ENCODE data around the gene MYO18B. TPM values are rescaled to one million over a fixed set of nuclear protein-coding genes. Genes with fewer than 3 reads are reported as not detected.

MYO18B gene
- total RNA-seq, 1 donor from 2014 or later, result not detected

- no peak overlapping the region for H3K4me3 Mint-ChIP-seq
- peaks cover 5% of the 10 kb centered on the region for H3K4me1 Mint-ChIP-seq
- no peak for DNase-seq (ENCODE audit: low read depth, low spot score)
- H3K9me3 Mint-ChIP-seq, result no peaks in the 10 kb centered on the region
- peaks cover 37% of the 10 kb centered on the region for H3K27me3 Mint-ChIP-seq (ENCODE audit: low read depth)
- no peak overlapping the region for H3K27ac Mint-ChIP-seq (ENCODE audit: unreplicated experiment)
- TF ChIP-seq, protein P1, sequence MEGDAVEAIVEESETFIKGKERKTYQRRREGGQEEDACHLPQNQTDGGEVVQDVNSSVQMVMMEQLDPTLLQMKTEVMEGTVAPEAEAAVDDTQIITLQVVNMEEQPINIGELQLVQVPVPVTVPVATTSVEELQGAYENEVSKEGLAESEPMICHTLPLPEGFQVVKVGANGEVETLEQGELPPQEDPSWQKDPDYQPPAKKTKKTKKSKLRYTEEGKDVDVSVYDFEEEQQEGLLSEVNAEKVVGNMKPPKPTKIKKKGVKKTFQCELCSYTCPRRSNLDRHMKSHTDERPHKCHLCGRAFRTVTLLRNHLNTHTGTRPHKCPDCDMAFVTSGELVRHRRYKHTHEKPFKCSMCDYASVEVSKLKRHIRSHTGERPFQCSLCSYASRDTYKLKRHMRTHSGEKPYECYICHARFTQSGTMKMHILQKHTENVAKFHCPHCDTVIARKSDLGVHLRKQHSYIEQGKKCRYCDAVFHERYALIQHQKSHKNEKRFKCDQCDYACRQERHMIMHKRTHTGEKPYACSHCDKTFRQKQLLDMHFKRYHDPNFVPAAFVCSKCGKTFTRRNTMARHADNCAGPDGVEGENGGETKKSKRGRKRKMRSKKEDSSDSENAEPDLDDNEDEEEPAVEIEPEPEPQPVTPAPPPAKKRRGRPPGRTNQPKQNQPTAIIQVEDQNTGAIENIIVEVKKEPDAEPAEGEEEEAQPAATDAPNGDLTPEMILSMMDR (conservative IDR thresholded peaks at IDR 0.05), result no peak
- no peaks in the 10 kb centered on the region for H3K36me3 Mint-ChIP-seq (ENCODE audit: low read depth)
Observed at GRCh38 chr22:25881210-25881755, 139.3 kb downstream of the MYO18B start.

- peaks cover 47% of the 10 kb centered on the region for H3K27me3 Mint-ChIP-seq (ENCODE audit: low read depth)
- no peaks in the 10 kb centered on the region for H3K36me3 Mint-ChIP-seq (ENCODE audit: low read depth)
- no peak for DNase-seq (ENCODE audit: low read depth, low spot score)
- H3K9me3 Mint-ChIP-seq, result no peaks in the 10 kb centered on the region
- H3K27ac Mint-ChIP-seq (ENCODE audit: unreplicated experiment), result no peak overlapping the region
- no peaks in the 10 kb centered on the region for H3K4me1 Mint-ChIP-seq
- no peak overlapping the region for H3K4me3 Mint-ChIP-seq
- TF ChIP-seq, protein P1 (conservative IDR thresholded peaks at IDR 0.05), result no peak
Observed at GRCh38 chr22:25882360-25882759, 140.4 kb downstream of the MYO18B start.

DNA sequence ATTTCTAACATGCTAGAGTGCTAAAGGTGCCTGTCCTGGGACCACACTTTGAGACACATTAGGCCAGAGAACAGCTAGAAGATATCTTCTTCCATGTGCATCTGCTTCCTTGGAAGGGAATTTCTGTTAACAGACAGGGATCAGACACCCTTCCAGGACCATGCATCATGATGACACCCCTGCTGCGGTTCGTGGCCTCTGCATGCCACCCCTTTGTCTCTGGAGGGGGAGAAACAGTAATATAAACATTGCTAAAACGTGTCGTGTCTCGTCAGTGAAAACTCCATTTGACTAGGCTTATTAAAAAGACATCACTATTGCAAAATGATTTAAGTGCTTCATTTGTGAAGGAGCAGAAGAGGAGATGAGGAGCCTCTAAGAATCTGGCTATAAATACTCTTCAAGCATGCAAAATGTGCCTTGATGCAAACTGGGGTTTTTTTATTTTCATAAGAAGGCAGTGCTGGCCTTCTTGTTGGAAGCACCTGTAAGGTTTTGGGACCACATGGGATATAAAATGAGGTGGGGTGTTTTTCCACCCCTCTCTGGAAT is 141.6 kb downstream of the MYO18B start:
- Mint-ChIP-seq H3K27me3 (ENCODE audit: low read depth) (peaks cover 52% of the 10 kb centered on the region), H3K36me3 (ENCODE audit: low read depth) (no peaks in the 10 kb centered on the region), H3K9me3 (no peaks in the 10 kb centered on the region), H3K4me3 (no peak overlapping the region), H3K4me1 (no peaks in the 10 kb centered on the region), H3K27ac (ENCODE audit: unreplicated experiment) (no peak overlapping the region)
- TF ChIP-seq, protein P1 (conservative IDR thresholded peaks at IDR 0.05), result no peak
- no peak for DNase-seq (ENCODE audit: low read depth, low spot score)

- TF ChIP-seq, protein P1 (conservative IDR thresholded peaks at IDR 0.05), result no peak
- DNase-seq (ENCODE audit: low read depth, low spot score), result no peak
- Mint-ChIP-seq H3K36me3 (ENCODE audit: low read depth) (no peaks in the 10 kb centered on the region), H3K4me3 (no peak overlapping the region), H3K4me1 (no peaks in the 10 kb centered on the region), H3K9me3 (no peaks in the 10 kb centered on the region), H3K27me3 (ENCODE audit: low read depth) (peaks cover 57% of the 10 kb centered on the region), H3K27ac (ENCODE audit: unreplicated experiment) (no peak overlapping the region)
Observed at GRCh38 chr22:25884121-25884520, 142.1 kb downstream of the MYO18B start.

- Mint-ChIP-seq H3K4me1 (no peaks in the 10 kb centered on the region), H3K36me3 (ENCODE audit: low read depth) (no peaks in the 10 kb centered on the region), H3K4me3 (no peak overlapping the region), H3K27me3 (ENCODE audit: low read depth) (peaks cover 72% of the 10 kb centered on the region), H3K9me3 (no peaks in the 10 kb centered on the region), H3K27ac (ENCODE audit: unreplicated experiment) (no peak overlapping the region)
- no peak for DNase-seq (ENCODE audit: low read depth, low spot score)
- TF ChIP-seq, protein P1 (conservative IDR thresholded peaks at IDR 0.05), result no peak
Observed at GRCh38 chr22:25888399-25889054, 146.5 kb downstream of the MYO18B start.
